GM12874 (cell line): ENCODE measurements around the gene CES3.
A peak's percentile ranks its signal among the peaks of the same experiment; 100 is the strongest.

Experiments
- TF ChIP-seq, protein P1 (sequence below): IDR thresholded peaks from 2 replicates; pipeline ENCODE4 v1.5.1; 2011; ENCODE audit warnings: low read depth, mild to moderate bottlenecking, control low read depth, low read length, moderate library complexity; ENCODE audit not compliant: insufficient read depth

Gene CES3

DNA sequence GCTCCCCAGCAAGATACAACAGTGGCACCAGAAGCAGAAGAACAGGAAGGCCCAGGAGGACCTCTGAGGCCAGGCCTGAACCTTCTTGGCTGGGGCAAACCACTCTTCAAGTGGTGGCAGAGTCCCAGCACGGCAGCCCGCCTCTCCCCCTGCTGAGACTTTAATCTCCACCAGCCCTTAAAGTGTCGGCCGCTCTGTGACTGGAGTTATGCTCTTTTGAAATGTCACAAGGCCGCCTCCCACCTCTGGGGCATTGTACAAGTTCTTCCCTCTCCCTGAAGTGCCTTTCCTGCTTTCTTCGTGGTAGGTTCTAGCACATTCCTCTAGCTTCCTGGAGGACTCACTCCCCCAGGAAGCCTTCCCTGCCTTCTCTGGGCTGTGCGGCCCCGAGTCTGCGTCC, 11.9 kb downstream of the CES3 start:
- TF ChIP-seq, protein P1, sequence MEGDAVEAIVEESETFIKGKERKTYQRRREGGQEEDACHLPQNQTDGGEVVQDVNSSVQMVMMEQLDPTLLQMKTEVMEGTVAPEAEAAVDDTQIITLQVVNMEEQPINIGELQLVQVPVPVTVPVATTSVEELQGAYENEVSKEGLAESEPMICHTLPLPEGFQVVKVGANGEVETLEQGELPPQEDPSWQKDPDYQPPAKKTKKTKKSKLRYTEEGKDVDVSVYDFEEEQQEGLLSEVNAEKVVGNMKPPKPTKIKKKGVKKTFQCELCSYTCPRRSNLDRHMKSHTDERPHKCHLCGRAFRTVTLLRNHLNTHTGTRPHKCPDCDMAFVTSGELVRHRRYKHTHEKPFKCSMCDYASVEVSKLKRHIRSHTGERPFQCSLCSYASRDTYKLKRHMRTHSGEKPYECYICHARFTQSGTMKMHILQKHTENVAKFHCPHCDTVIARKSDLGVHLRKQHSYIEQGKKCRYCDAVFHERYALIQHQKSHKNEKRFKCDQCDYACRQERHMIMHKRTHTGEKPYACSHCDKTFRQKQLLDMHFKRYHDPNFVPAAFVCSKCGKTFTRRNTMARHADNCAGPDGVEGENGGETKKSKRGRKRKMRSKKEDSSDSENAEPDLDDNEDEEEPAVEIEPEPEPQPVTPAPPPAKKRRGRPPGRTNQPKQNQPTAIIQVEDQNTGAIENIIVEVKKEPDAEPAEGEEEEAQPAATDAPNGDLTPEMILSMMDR, result no peak

- TF ChIP-seq, protein P1, result no peak
Measured at GRCh38 chr16:66973716-66974115, 12.7 kb downstream of the CES3 start.

GRCh38 chr16:66975302-66975893, 14.3 kb downstream of the CES3 start:
- TF ChIP-seq, protein P1, result no peak

- TF ChIP-seq, protein P1, result no peak
Measured at GRCh38 chr16:66976746-66977145, 15.7 kb downstream of the CES3 start.

GRCh38 chr16:66977341-66978113, 16.5 kb downstream of the CES3 start:
- TF ChIP-seq, protein P1, result peak; percentile 93

GRCh38 chr16:66979011-66979717, 18.1 kb downstream of the CES3 start:
- TF ChIP-seq, protein P1, result no peak

GRCh38 chr16:66983033-66983432, 22.0 kb downstream of the CES3 start:
- TF ChIP-seq, protein P1, result no peak
